OCI-LY7 (cell line): ENCODE measurements around the gene ST8SIA4.

Experiments used
- EZH2phosphoT487 ChIP-seq: fragments of 200-600 bp; sonication (generic); IDR thresholded peaks from 2 replicates; pipeline ENCODE4 v1.6.1; 2018; ENCODE audit warnings: low read depth, borderline replicate concordance, mild to moderate bottlenecking, mixed run types, antibody characterized with exemption, low read length, moderate library complexity, mixed read lengths
- TF ChIP-seq, protein P1 (sequence below): fragments of 200-600 bp; sonication (generic); conservative IDR thresholded peaks from 2 replicates; pipeline ENCODE4 v1.5.1; 2014; ENCODE audit warnings: mild to moderate bottlenecking, antibody characterized with exemption, low read length, moderate library complexity, mixed read lengths

DNA sequence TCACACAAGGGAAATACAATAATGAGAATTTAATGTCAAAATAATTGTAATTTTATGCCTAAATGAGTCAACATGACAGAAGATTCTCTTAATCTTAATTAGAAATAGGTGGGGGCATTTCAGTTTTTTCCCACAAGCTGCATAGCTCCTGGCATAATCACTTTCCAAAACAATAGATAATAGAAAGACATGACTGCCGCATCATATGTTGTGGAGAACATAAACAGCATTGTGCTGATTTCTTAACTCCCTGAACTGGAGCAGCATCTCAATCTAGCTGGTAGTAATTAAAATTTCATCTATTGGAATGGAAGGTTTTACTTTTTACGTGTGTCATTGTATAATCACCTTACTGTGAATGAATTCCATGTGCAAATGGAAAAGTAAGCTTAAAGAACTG, 112.1 kb downstream of the ST8SIA4 start:
- TF ChIP-seq, protein P1, sequence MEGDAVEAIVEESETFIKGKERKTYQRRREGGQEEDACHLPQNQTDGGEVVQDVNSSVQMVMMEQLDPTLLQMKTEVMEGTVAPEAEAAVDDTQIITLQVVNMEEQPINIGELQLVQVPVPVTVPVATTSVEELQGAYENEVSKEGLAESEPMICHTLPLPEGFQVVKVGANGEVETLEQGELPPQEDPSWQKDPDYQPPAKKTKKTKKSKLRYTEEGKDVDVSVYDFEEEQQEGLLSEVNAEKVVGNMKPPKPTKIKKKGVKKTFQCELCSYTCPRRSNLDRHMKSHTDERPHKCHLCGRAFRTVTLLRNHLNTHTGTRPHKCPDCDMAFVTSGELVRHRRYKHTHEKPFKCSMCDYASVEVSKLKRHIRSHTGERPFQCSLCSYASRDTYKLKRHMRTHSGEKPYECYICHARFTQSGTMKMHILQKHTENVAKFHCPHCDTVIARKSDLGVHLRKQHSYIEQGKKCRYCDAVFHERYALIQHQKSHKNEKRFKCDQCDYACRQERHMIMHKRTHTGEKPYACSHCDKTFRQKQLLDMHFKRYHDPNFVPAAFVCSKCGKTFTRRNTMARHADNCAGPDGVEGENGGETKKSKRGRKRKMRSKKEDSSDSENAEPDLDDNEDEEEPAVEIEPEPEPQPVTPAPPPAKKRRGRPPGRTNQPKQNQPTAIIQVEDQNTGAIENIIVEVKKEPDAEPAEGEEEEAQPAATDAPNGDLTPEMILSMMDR: no peak
- no peak for TF ChIP-seq EZH2phosphoT487
